GM19328 (cell line): ENCODE data around the gene STX16.
"Not testable (repeated sequence)": the region's sequence is repeated elsewhere in the genome, so short reads cannot be mapped to it uniquely, and the experiment has no call there.

ENCODE experiments used
- ATAC-seq: cut with Tn5 transposase; IDR thresholded peaks from one replicate; pipeline ENCODE4 v1.9.1; 2021; ENCODE audit warnings: mild to moderate bottlenecking, moderate library complexity; ENCODE audit not compliant: unreplicated experiment

Gene STX16

GRCh38 chr20:58719971-58720371 is 68.9 kb downstream of the STX16 start:
- no peak for ATAC-seq

DNA sequence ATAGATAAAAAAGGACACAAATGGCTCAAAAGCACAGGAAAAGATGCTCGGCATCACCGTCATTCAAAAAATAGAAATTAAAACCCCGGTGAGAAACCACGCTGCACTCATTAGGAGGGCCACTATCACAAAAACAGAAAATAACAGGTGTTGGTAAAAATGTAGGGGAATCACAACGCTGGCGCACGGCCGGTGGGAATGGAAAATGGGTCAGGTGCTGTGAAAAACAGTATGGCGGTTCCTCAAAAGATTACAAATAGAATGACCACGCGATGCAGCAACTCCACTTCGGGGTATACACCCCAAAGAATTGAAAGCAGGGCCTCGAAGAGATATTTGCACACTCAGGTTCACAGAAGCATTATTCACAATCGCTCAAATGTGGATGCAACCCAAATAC is 69.8 kb downstream of the STX16 start:
- no peak for ATAC-seq

DNA sequence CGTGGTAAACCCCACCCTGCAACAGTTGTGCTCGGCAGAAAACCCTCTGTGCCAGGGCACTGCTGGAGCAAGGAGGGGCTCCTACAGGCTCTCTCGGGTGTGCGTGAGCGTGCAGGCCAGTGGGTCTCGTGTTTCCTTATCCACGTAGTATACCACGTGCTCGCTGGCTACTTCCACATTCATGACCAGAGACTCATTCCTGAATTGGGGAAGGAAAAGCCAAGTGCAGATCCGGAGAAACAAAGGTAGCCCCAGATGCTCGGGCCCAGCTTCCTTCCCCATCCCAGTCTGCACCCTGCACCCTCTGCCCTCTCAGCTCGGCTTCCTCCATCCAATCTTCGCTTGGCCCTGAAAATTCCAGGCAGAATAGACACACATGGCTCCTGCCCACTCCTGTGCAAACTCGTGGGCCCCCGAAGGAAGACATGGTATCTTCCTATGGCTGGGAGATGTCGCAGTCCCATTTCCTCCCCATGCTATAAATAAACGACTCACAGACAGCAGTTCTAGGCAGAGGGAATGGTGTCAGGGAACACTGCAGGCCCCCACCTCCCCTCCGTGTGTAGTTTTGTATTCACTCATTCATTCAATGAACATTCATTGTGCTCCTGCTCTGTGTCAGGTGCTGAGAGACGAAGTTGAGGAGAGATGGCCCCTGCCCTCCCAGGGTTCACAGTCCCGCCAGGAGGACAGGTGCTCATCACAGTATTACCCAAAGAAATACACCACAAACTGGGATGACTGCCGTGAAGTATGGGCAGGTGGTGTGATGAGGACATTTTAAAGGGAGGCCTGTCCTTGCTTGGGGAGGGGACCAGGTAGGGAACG is 71.1 kb downstream of the STX16 start:
- no peak for ATAC-seq

DNA sequence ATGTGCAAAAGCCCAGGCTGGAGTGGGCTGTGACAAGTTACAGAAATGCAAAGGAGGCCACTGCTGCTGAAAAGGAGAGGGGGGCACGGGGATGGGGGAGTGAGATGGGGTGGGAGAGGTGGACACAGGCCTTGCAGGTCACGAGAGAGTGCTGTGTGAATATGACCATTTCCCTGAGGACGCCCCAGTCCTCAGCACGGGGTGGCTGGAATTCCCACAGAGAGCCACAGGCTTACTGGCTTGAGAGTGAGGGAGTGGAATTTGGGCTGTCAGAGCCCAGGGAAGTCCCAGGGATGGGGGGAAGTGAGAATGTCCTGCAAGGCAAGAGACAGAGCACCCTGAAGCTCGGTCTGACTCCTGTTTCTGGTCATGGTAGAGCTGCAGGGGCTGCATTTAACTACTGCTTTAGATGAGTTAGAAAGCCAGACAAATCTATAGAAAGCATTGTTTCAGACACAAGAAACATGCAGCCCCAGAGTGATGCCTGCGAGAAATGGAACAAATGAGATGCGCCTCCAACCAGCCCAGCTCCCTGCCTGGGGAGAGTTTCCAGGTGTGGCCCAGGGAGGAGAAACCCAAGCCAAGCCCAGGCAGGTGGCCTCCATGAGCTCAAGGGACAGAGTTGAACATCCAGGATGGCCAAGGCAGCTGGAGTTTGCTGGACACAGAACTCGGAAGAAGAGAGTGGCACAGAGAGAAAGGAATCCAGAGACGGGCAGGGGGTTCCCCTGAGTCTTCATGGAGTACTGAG is 72.0 kb downstream of the STX16 start:
- no peak for ATAC-seq

GRCh38 chr20:58723628-58723984 is 72.5 kb downstream of the STX16 start:
- ATAC-seq: no peak

- not testable (repeated sequence) for ATAC-seq
Observed at GRCh38 chr20:58726156-58726555, 75.1 kb downstream of the STX16 start.
